ENCODE data around the gene MRPS15.

GRCh38 chr1:36442337-36442736 lies 21.8 kb downstream of the MRPS15 start:
- TF ChIP-seq POLR2AphosphoS5 (IDR thresholded peaks at IDR 0.05; ENCODE audit: low read depth, low read length) (no peak), CTCF (IDR thresholded peaks at IDR 0.05) (no peak), REST (IDR thresholded peaks at IDR 0.05; ENCODE audit: insufficient read depth in 1 of 2, low read depth in 2 of 2, low read length in 1 of 2) (no peak), SIN3A (IDR thresholded peaks at IDR 0.05; ENCODE audit: borderline replicate concordance, insufficient read depth, low read depth, low read length) (no peak), TCF7L2 (IDR thresholded peaks at IDR 0.05; ENCODE audit: low read depth, low read length) (no peak)
